HepG2 (cell line): Measurements from ENCODE around the gene CCL16. TPM values are rescaled to one million over a fixed set of nuclear protein-coding genes. Genes with fewer than 3 reads are reported as not detected.

Source experiments
- CAMTA2 ChIP-seq: sonication (generic); formaldehyde crosslinking; IDR thresholded peaks from 2 replicates; pipeline ENCODE4 v1.4.0; 2020; ENCODE audit warnings: mild to moderate bottlenecking, missing genetic modification reagents, borderline replicate concordance
- DZIP1 ChIP-seq: sonication (generic); formaldehyde crosslinking; IDR thresholded peaks from 2 replicates; pipeline ENCODE4 v1.5.0; 2020; ENCODE audit warnings: mild to moderate bottlenecking, missing genetic modification reagents
- ELK4 ChIP-seq: sonication (generic); formaldehyde crosslinking; IDR thresholded peaks from 2 replicates; pipeline ENCODE4 v1.9.0; 2021; ENCODE audit warnings: missing genetic modification reagents, borderline replicate concordance
- FOXO4 ChIP-seq: sonication (generic); formaldehyde crosslinking; conservative IDR thresholded peaks from 2 replicates; pipeline ENCODE4 v1.8.1; 2023; ENCODE audit warnings: missing genetic modification reagents
- GATAD2A ChIP-seq: IDR thresholded peaks from 2 replicates; pipeline ENCODE4 v1.6.1; 2016
- HBP1 ChIP-seq: IDR thresholded peaks from 2 replicates; pipeline ENCODE4 v1.6.1; 2016; ENCODE audit warnings: low read depth, control low read depth
- HNRNPH1 ChIP-seq: fragments of 200-400 bp; formaldehyde crosslinking; optimal IDR thresholded peaks from 2 replicates; pipeline ENCODE3; 2017; ENCODE audit warnings: mild to moderate bottlenecking, low read depth, low read length
- MAFK ChIP-seq, 2 experiments: IDR thresholded peaks in 1 of 2; conservative IDR thresholded peaks in 1 of 2; 2 replicates each; pipeline ENCODE4 v1.6.1; 2011; ENCODE audit warnings: improper control_type of control experiment in 2 of 2, low read length in 2 of 2
- MAX ChIP-seq: IDR thresholded peaks from 2 replicates; pipeline ENCODE4 v1.6.1; 2012; ENCODE audit warnings: inconsistent platforms
- RXRB ChIP-seq: IDR thresholded peaks from 2 replicates; pipeline ENCODE4 v1.6.1; 2016; ENCODE audit warnings: borderline replicate concordance, missing genetic modification reagents, missing compliant biosample characterization
- TEAD2 ChIP-seq: sonication (generic); formaldehyde crosslinking; IDR thresholded peaks from 2 replicates; pipeline ENCODE4 v1.9.0; 2021; ENCODE audit warnings: missing genetic modification reagents
- THYN1 ChIP-seq: sonication (generic); formaldehyde crosslinking; IDR thresholded peaks from 2 replicates; pipeline ENCODE4 v1.8.1; 2023; ENCODE audit warnings: low read depth, mild to moderate bottlenecking, moderate library complexity, missing genetic modification reagents, borderline replicate concordance
- TSC22D2 ChIP-seq: sonication (generic); formaldehyde crosslinking; IDR thresholded peaks from 2 replicates; pipeline ENCODE4 v1.5.1; 2020; ENCODE audit warnings: missing genetic modification reagents, mild to moderate bottlenecking, borderline replicate concordance
- U2AF2 ChIP-seq: fragments of 200-400 bp; formaldehyde crosslinking; IDR thresholded peaks from 2 replicates; pipeline ENCODE4 v1.6.1; 2017; ENCODE audit warnings: low read depth, mild to moderate bottlenecking, low read length
- ZBTB7A ChIP-seq: sonication (generic); formaldehyde crosslinking; IDR thresholded peaks from 2 replicates; pipeline ENCODE4 v1.8.0; 2022; ENCODE audit warnings: mild to moderate bottlenecking, missing genetic modification reagents
- ZNF350 ChIP-seq: sonication (generic); formaldehyde crosslinking; IDR thresholded peaks from 2 replicates; pipeline ENCODE4 v1.4.0; 2020; ENCODE audit warnings: mild to moderate bottlenecking, low read depth, missing genetic modification reagents, borderline replicate concordance
- ZNF530 ChIP-seq: sonication (generic); formaldehyde crosslinking; IDR thresholded peaks from 2 replicates; pipeline ENCODE4 v1.5.0; 2020; ENCODE audit warnings: low read depth, mild to moderate bottlenecking, missing genetic modification reagents
- ZNF704 ChIP-seq: sonication (generic); formaldehyde crosslinking; IDR thresholded peaks from 2 replicates; pipeline ENCODE4 v1.8.1; 2023; ENCODE audit warnings: mild to moderate bottlenecking, inconsistent platforms, moderate library complexity, missing genetic modification reagents, borderline replicate concordance
- ZNF781 ChIP-seq: sonication (generic); formaldehyde crosslinking; IDR thresholded peaks from 2 replicates; pipeline ENCODE4 v1.5.1; 2020; ENCODE audit warnings: borderline replicate concordance, mild to moderate bottlenecking, missing genetic modification reagents; ENCODE audit errors: not compliant biosample characterization
- ZNF83 ChIP-seq: sonication (generic); formaldehyde crosslinking; IDR thresholded peaks from 2 replicates; pipeline ENCODE4 v1.4.0; 2020; ENCODE audit warnings: missing genetic modification reagents, mild to moderate bottlenecking, borderline replicate concordance
- ZNF839 ChIP-seq: sonication (generic); formaldehyde crosslinking; IDR thresholded peaks from 2 replicates; pipeline ENCODE4 v1.4.0; 2020; ENCODE audit warnings: missing genetic modification reagents, mild to moderate bottlenecking, borderline replicate concordance
- polyA plus RNA-seq, 8 experiments: library from polyadenylated mRNA; depleted of rRNA in 3 of 8; stranded (reverse) in 7 of 8; unstranded in 1 of 8; fragments of >200 nt; fragmentation: Illumina TruSeq in 4 of 8; extraction: Trizol in 4 of 8; gene quantifications; 2 replicates each; pipeline versions ENCODE4 v1.2.1 to v1.2.3, GENCODE V29; 2011 to 2016; ENCODE audit warnings: low read depth in 4 of 8, missing spikeins in 1 of 8, mixed read lengths in 1 of 8; ENCODE audit not compliant: insufficient read depth in 1 of 8
- total RNA-seq, 5 experiments: library from RNA; depleted of rRNA; stranded (reverse); fragments of >200 nt; fragmentation: Illumina TruSeq; extraction: Trizol; gene quantifications; 2 replicates each; pipeline ENCODE4 v1.2.3, GENCODE V29; 2016; ENCODE audit warnings: low read depth in 1 of 5

CCL16 gene
- total and polyA plus RNA-seq, 2 of the 13 experiments (the other 11 are each of a cell fraction or from before 2014, with no cell fraction given) = 2.0 to 14.7 TPM

- no peak for TF ChIP-seq DZIP1 (CRISPR knock-in tag)
- TF ChIP-seq ZNF781 (CRISPR knock-in tag) = no peak
- no peak for TF ChIP-seq ZNF704 (CRISPR knock-in tag)
- no peak for TF ChIP-seq THYN1 (CRISPR knock-in tag)
- TF ChIP-seq HBP1 (CRISPR knock-in tag) = peak; percentile 63; the same call in 1 of the 2 replicates
- peak; percentile 87 for TF ChIP-seq RXRB
- no peak for TF ChIP-seq ZBTB7A (CRISPR knock-in tag)
- no peak for TF ChIP-seq MAFK (conservative IDR thresholded peaks at IDR 0.05 in 1 of 2, IDR thresholded peaks at IDR 0.05 in 1 of 2; ENCODE audit: low read length in 2 of 2)
- no peak for TF ChIP-seq HNRNPH1
- no peak for TF ChIP-seq TEAD2
- peak; percentile 48; the same call in 1 of the 2 replicates for TF ChIP-seq TSC22D2 (CRISPR knock-in tag)
- TF ChIP-seq GATAD2A (CRISPR knock-in tag) = peak; percentile 49
- no peak for TF ChIP-seq FOXO4 (CRISPR knock-in tag)
- TF ChIP-seq MAX = peak; percentile 48; the same call in 1 of the 2 replicates
- no peak for TF ChIP-seq ZNF839 (CRISPR knock-in tag)
- no peak for TF ChIP-seq ZNF530 (CRISPR knock-in tag)
- TF ChIP-seq ELK4 (CRISPR knock-in tag) = no peak
- no peak for TF ChIP-seq CAMTA2 (CRISPR knock-in tag)
- TF ChIP-seq U2AF2 = no peak
- TF ChIP-seq ZNF83 (CRISPR knock-in tag) = no peak
- no peak for TF ChIP-seq ZNF350 (CRISPR knock-in tag)
Observed at GRCh38 chr17:36001862-36002603, 20.7 kb upstream of the CCL16 start (continued).
